Brain microvascular endothelial cell (primary cell): ENCODE results near the gene AEN.
A peak's percentile ranks its signal among the peaks of the same experiment; 100 is the strongest.

Source experiments
- DNase-seq: peaks from one replicate; pipeline ENCODE4 v3.0.0-alpha.2; 2020
- H3K27ac ChIP-seq: fragments of 250-450 bp; sonication (Bioruptor Pico); 2 replicates; pipeline ENCODE4 v1.5.1; 2020; ENCODE audit warnings: mild to moderate bottlenecking, moderate library complexity
- H3K27me3 ChIP-seq: fragments of 250-450 bp; sonication (Bioruptor Pico); replicated peaks from 2 replicates; pipeline ENCODE4 v1.5.1; 2020; ENCODE audit warnings: mild to moderate bottlenecking
- H3K36me3 ChIP-seq: fragments of 250-450 bp; sonication (Bioruptor Pico); replicated peaks from 2 replicates; pipeline ENCODE4 v1.5.1; 2020; ENCODE audit warnings: mild to moderate bottlenecking
- H3K4me3 ChIP-seq: 2 replicates; pipeline ENCODE4 v1.5.1; 2011; ENCODE audit warnings: low read depth, mild to moderate bottlenecking, control low read depth, low read length, moderate library complexity
- CTCF ChIP-seq: IDR thresholded peaks from 2 replicates; pipeline ENCODE4 v1.5.1; 2011; ENCODE audit warnings: low read depth, mild to moderate bottlenecking, moderate library complexity, low read length, control low read depth, inconsistent platforms; ENCODE audit errors: missing control alignments
- in situ Hi-C: cut with HindIII; loops from 2 replicates; pipeline ENCODE4 v1.10.0; 2017; ENCODE audit warnings: low sequenced_read_pairs, low pct_ligation_motif_present

The AEN gene

GRCh38 chr15:88664151-88664778 lies 43.1 kb downstream of the AEN start:
- H3K27ac ChIP-seq = no peak overlapping the region
- in situ Hi-C loops = loop anchor here (25.0 kb wide), 1 partner anchor 148 kb away; the partner anchor contains the start of gene ACAN
- TF ChIP-seq CTCF = peak; percentile 23
- no peaks in the 10 kb centered on the region for H3K27me3 ChIP-seq
- H3K4me3 ChIP-seq = no peak overlapping the region
- H3K36me3 ChIP-seq = no peaks in the 10 kb centered on the region
- no peak for DNase-seq

GRCh38 chr15:88674661-88675060 lies 53.5 kb downstream of the AEN start:
- in situ Hi-C loops = loop anchor here (25.0 kb wide), 1 partner anchor 138 kb away; the partner anchor contains the start of gene ACAN
- TF ChIP-seq CTCF = no peak
- H3K27ac ChIP-seq = no peak overlapping the region

GRCh38 chr15:88678755-88679154 lies 57.6 kb downstream of the AEN start:
- Histone ChIP-seq H3K36me3 (no peaks in the 10 kb centered on the region), H3K27me3 (no peaks in the 10 kb centered on the region), H3K4me3 (no peak overlapping the region), H3K27ac (no peak overlapping the region)
- in situ Hi-C loops = no loop called here
- no peak for DNase-seq
- no peak for TF ChIP-seq CTCF

More at GRCh38 chr15:88674661-88675060, 53.5 kb downstream of the AEN start:
- no peaks in the 10 kb centered on the region for H3K27me3 ChIP-seq
- no peak for DNase-seq
- H3K36me3 ChIP-seq = no peaks in the 10 kb centered on the region
- no peak overlapping the region for H3K4me3 ChIP-seq

- no peak for DNase-seq
- no peak for TF ChIP-seq CTCF
- Histone ChIP-seq H3K27ac (no peak overlapping the region), H3K27me3 (no peaks in the 10 kb centered on the region), H3K36me3 (no peaks in the 10 kb centered on the region), H3K4me3 (no peak overlapping the region)
- in situ Hi-C loops = no loop called here
Observed at GRCh38 chr15:88680241-88681001, 59.3 kb downstream of the AEN start.

GRCh38 chr15:88681610-88682221 lies 60.6 kb downstream of the AEN start:
- in situ Hi-C loops = no loop called here
- DNase-seq = no peak
- H3K27me3 ChIP-seq = no peaks in the 10 kb centered on the region
- no peaks in the 10 kb centered on the region for H3K36me3 ChIP-seq
- no peak overlapping the region for H3K27ac ChIP-seq
- TF ChIP-seq CTCF = no peak
- no peak overlapping the region for H3K4me3 ChIP-seq
